ENCODE data around the gene GOSR1. TPM values are rescaled to one million over a fixed set of nuclear protein-coding genes. Genes with fewer than 3 reads are reported as not detected.

The GOSR1 gene
- total and polyA plus RNA-seq, 2 donors (not counting 1 experiment from before 2014, with no cell fraction given): 19.1 to 66.6 TPM

GRCh38 chr17:30506481-30506880 lies 29.3 kb downstream of the GOSR1 start:
- H3K4me2 ChIP-seq (replicated peaks; ENCODE audit: low read depth, low read length, poor library complexity, severe bottlenecking): no peak overlapping the region
- no peak overlapping the region for H3K4me3 ChIP-seq (ENCODE audit: control extremely low read depth in 1 of 5, extremely low read depth in 1 of 5, insufficient read depth in 1 of 5, low read depth in 2 of 5, low read length in 4 of 5)
- no peaks in the 10 kb centered on the region for H4K20me1 ChIP-seq (ENCODE audit: control insufficient read depth, insufficient read depth, low read length, poor library complexity, severe bottlenecking)
- Mint-ChIP-seq H3K4me3 (no peak overlapping the region), H3K4me1 (peaks cover 4% of the 10 kb centered on the region), H3K27ac (no peak overlapping the region), H3K27me3 (no peaks in the 10 kb centered on the region), H3K9me3 (ENCODE audit: insufficient read depth) (no peaks in the 10 kb centered on the region)
- no peaks in the 10 kb centered on the region for H3K27me3 ChIP-seq (replicated peaks in 1 of 4; ENCODE audit: control extremely low read depth in 1 of 4, control insufficient read depth in 3 of 4, insufficient read depth in 4 of 4, low read length in 3 of 4)
- ChIA-PET POLR2A (no interaction called here), CTCF (no interaction called here)
- intact Hi-C loops (cut with micrococcal nuclease): no loop called here
- H3K36me3 ChIP-seq (replicated peaks in 1 of 2; ENCODE audit: control extremely low read depth in 1 of 2, control insufficient read depth in 1 of 2, extremely low read depth in 1 of 2, insufficient read depth in 2 of 2, low read length in 1 of 2): peaks cover 6 to 31% of the 10 kb centered on the region in 2 experiments
- peaks cover 7% of the 10 kb centered on the region for H3K79me2 ChIP-seq (ENCODE audit: control insufficient read depth, insufficient read depth, low read length)
- no peak overlapping the region for H2AFZ ChIP-seq (ENCODE audit: insufficient read depth, low read depth, low read length, poor library complexity, severe bottlenecking)
- TF ChIP-seq EZH2 (IDR thresholded peaks at IDR 0.05; ENCODE audit: borderline replicate concordance, insufficient read depth, low read depth, low read length, poor library complexity, severe bottlenecking) (no peak), CTCF (IDR thresholded peaks at IDR 0.05) (no peak)
- ATAC-seq (ENCODE audit: low read depth) (no peak), DNase-seq (no peak)
- no peaks in the 10 kb centered on the region for H3K4me1 ChIP-seq (ENCODE audit: control insufficient read depth in 2 of 2, insufficient read depth in 2 of 2, low read length in 2 of 2)
- no peaks in the 10 kb centered on the region for H3K9me3 ChIP-seq (ENCODE audit: control extremely low read depth in 1 of 3, control insufficient read depth in 2 of 3, insufficient read depth in 1 of 3, low read length in 2 of 3)
- WGBS (ENCODE audit: insufficient coverage): no CpG with 5 or more reads among the region's 1 CpG
- no peak overlapping the region for H3K27ac ChIP-seq (ENCODE audit: low read length in 2 of 2)
- no peak overlapping the region for H3K9ac ChIP-seq (ENCODE audit: low read length)

GRCh38 chr17:30513346-30513745 lies 36.1 kb downstream of the GOSR1 start:
- Histone ChIP-seq H3K9ac (ENCODE audit: low read length) (no peak overlapping the region), H3K4me3 (ENCODE audit: control extremely low read depth in 1 of 5, extremely low read depth in 1 of 5, insufficient read depth in 1 of 5, low read depth in 2 of 5, low read length in 4 of 5) (no peak overlapping the region), H3K79me2 (ENCODE audit: control insufficient read depth, insufficient read depth, low read length) (no peaks in the 10 kb centered on the region), H3K9me3 (ENCODE audit: control extremely low read depth in 1 of 3, control insufficient read depth in 2 of 3, insufficient read depth in 1 of 3, low read length in 2 of 3) (no peaks in the 10 kb centered on the region), H4K20me1 (ENCODE audit: control insufficient read depth, insufficient read depth, low read length, poor library complexity, severe bottlenecking) (peaks cover 6% of the 10 kb centered on the region), H3K4me2 (replicated peaks; ENCODE audit: low read depth, low read length, poor library complexity, severe bottlenecking) (no peak overlapping the region), H2AFZ (ENCODE audit: insufficient read depth, low read depth, low read length, poor library complexity, severe bottlenecking) (no peak overlapping the region), H3K27me3 (replicated peaks in 1 of 4; ENCODE audit: control extremely low read depth in 1 of 4, control insufficient read depth in 3 of 4, insufficient read depth in 4 of 4, low read length in 3 of 4) (no peaks in the 10 kb centered on the region), H3K27ac (ENCODE audit: low read length in 2 of 2) (no peak overlapping the region), H3K36me3 (replicated peaks in 1 of 2; ENCODE audit: control extremely low read depth in 1 of 2, control insufficient read depth in 1 of 2, extremely low read depth in 1 of 2, insufficient read depth in 2 of 2, low read length in 1 of 2) (peaks cover 9 to 34% of the 10 kb centered on the region in 2 experiments), H3K4me1 (ENCODE audit: control insufficient read depth in 2 of 2, insufficient read depth in 2 of 2, low read length in 2 of 2) (no peaks in the 10 kb centered on the region)
- H3K27me3 Mint-ChIP-seq: no peaks in the 10 kb centered on the region
- 100% methylated on average over 1 of the region's 1 CpG for WGBS (ENCODE audit: insufficient coverage)
- TF ChIP-seq EZH2 (IDR thresholded peaks at IDR 0.05; ENCODE audit: borderline replicate concordance, insufficient read depth, low read depth, low read length, poor library complexity, severe bottlenecking) (no peak), CTCF (IDR thresholded peaks at IDR 0.05) (no peak)
- no peak for ATAC-seq (ENCODE audit: low read depth)
- H3K27ac Mint-ChIP-seq: no peak overlapping the region
- no peaks in the 10 kb centered on the region for H3K9me3 Mint-ChIP-seq (ENCODE audit: insufficient read depth)
- H3K4me1 Mint-ChIP-seq: no peaks in the 10 kb centered on the region
- ChIA-PET CTCF (interaction anchor here (1.3 kb wide), 1 partner anchor 37 kb away, joined by 3 read pairs; no protein-coding TSS in a partner anchor), POLR2A (no interaction called here)
- intact Hi-C loops (cut with micrococcal nuclease): no loop called here
- DNase-seq: no peak
- H3K4me3 Mint-ChIP-seq: no peak overlapping the region
